T-helper 17 cell (primary cell): ENCODE data around the gene AGPAT3. TPM values are rescaled to one million over a fixed set of nuclear protein-coding genes. Genes with fewer than 3 reads are reported as not detected.

ENCODE experiments used
- ATAC-seq: fragments of 150-1000 bp; cut with Tn5 transposase; 2 replicates; pipeline ENCODE4 v1.10.0; 2021; ENCODE audit warnings: mild to moderate bottlenecking, moderate library complexity
- DNase-seq, 3 donors: peaks; one replicate each; pipeline versions ENCODE4 v3.0.0 to v3.0.0-alpha.2; 2020 to 2021
- H3K9me3 ChIP-seq: one replicate; pipeline ENCODE4 v1.7.0; 2013; ENCODE audit warnings: low read length, mild to moderate bottlenecking; ENCODE audit not compliant: control insufficient read depth, poor library complexity, severe bottlenecking
- H3K27ac Mint-ChIP-seq: one replicate; pipeline ENCODE4 v1.8.0; 2022; ENCODE audit warnings: mild to moderate bottlenecking, moderate library complexity, mixed read lengths
- H3K27me3 Mint-ChIP-seq: one replicate; pipeline ENCODE4 v1.8.0; 2022; ENCODE audit warnings: mixed read lengths
- H3K36me3 Mint-ChIP-seq: one replicate; pipeline ENCODE4 v1.8.0; 2022; ENCODE audit warnings: low read depth, mixed read lengths
- H3K4me1 Mint-ChIP-seq: one replicate; pipeline ENCODE4 v1.8.0; 2022; ENCODE audit warnings: mild to moderate bottlenecking, mixed read lengths
- H3K4me3 Mint-ChIP-seq: one replicate; pipeline ENCODE4 v1.8.0; 2022; ENCODE audit warnings: mild to moderate bottlenecking, moderate library complexity, mixed read lengths
- total RNA-seq, 4 donors: library from RNA in 2 of 4; stranded (reverse) in 2 of 4; gene quantifications; one replicate each; pipeline ENCODE4 v1.2.3 and lab custom pipeline; 2022 to 2026

The AGPAT3 gene
- total RNA-seq, 2 donors from 2014 or later: 64.1 to 67.3 TPM

DNA sequence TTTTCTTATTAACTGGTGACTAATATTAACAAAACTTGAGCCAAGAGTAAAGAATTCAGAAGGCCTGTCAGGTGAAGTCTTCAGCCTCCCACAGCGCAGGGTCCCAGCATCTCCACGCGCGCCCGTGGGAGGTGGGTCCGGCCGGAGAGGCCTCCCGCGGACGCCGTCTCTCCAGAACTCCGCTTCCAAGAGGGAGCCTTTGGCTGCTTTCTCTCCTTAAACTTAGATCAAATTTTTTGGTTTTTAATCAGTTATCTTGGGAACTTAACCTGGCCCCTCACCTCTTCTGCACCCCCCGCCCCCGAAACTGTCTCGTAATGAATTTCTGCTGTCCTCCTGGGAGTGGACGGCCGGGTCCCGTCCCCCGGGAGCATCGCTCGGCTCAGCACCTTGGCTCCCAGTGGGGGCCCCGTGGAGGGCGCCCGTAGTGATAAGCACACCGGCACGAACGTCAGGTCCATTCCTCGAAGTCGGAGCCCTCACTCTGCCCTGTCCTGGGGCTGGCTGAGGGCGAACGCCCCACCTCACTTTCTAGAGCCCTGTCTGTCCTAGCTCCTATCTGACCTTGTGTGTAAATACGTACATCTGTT, 117.6 kb downstream of the AGPAT3 start:
- no peaks in the 10 kb centered on the region for H3K36me3 Mint-ChIP-seq
- ATAC-seq (no peak), DNase-seq (no peak)
- no peaks in the 10 kb centered on the region for H3K9me3 ChIP-seq
- no peak overlapping the region for H3K4me3 Mint-ChIP-seq
- H3K27ac Mint-ChIP-seq: no peak overlapping the region
- no peaks in the 10 kb centered on the region for H3K27me3 Mint-ChIP-seq
- H3K4me1 Mint-ChIP-seq: peaks cover 12% of the 10 kb centered on the region

DNA sequence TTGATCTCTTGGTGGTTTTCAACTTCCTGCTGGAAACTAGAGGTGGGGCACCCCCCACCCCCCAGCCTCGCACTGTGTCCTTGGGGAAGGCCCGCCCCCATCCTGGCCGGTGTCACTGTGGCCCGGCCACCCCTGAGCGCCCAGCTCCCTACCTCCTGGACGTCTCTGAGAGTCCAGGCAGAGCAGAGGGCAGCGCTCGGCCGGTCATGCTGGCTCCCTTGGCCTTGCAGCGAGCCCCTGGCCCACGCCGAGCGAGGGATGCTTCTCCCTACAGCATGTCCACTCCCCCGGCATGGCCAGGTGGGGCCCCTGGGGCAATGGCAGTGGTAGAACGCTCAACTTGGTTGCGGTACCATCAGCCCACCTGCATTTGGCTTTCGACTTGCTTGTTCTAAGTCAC, 118.4 kb downstream of the AGPAT3 start:
- Mint-ChIP-seq H3K27ac (no peak overlapping the region), H3K36me3 (no peaks in the 10 kb centered on the region), H3K4me1 (peaks cover 12% of the 10 kb centered on the region), H3K4me3 (no peak overlapping the region), H3K27me3 (no peaks in the 10 kb centered on the region)
- no peaks in the 10 kb centered on the region for H3K9me3 ChIP-seq
- no peak for DNase-seq
- no peak for ATAC-seq

DNA sequence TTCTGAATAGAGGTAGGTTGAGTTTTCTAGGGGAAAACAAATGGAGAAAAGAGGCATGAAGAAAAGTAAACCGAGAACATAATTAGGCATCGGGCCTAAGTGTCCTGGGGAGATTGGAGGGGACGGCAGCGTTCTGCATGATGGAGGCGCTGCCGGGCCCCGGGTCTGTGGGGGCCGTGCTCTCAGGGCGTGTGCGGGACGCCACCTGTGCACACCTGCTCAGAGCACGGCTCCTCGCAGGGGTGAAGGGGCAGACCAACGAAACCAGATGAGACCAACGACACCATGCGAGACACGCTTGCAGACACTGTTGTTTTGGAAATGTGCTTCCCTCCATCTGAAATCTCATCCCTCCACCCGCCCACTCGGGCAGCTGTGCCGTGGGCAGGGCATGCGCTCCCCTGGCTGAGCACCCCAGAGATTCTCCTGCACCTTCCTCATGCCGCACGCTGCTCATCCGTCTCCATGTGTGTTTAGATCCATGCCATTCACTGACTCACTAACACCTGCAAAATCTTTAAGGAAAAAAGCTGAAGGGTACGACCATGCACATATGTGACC, 118.9 kb downstream of the AGPAT3 start:
- Mint-ChIP-seq H3K27ac (no peak overlapping the region), H3K4me1 (peaks cover 12% of the 10 kb centered on the region), H3K36me3 (no peaks in the 10 kb centered on the region), H3K4me3 (no peak overlapping the region), H3K27me3 (no peaks in the 10 kb centered on the region)
- ATAC-seq: no peak
- DNase-seq: no peak
- no peaks in the 10 kb centered on the region for H3K9me3 ChIP-seq

DNA sequence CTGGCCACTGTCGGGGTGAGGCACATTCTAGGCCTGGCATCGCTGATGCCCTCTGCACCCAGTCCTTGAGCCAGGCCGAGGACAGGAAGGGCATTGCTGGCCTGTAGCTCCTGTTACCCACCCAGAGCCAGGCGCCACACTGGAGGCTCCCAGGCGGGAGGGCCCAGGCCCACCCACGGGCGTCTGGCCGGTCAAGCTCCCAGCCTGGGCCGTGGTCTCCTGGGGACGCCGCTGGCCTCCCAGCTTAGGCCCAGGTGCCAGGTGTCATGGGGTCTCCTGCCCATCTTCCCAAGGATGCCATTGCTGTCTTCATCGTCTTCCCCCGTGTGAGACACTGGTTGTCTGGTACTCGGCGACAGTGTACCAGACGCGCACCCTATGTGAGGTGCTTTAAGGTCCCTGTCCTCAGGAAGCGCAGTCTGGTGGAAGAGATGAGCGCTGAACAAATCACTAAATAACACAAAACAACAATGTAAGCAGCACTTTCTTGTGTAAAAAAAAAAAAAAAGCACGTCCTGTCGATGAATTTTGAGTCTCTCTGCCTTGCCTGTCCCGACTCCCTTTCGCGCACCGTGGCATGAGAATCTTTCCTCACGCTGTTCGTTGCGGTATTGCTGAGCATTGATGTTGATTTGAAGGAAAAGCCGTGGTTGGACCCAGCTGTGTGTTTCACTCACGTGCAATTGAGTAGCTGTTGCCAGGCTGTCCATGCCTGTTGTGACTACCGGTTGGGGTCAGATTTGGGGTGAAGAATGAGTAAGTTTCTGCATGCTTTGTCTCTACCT, 120.1 kb downstream of the AGPAT3 start:
- Mint-ChIP-seq H3K4me3 (no peak overlapping the region), H3K27ac (peak overlapping the region; percentile 8), H3K36me3 (no peaks in the 10 kb centered on the region), H3K27me3 (no peaks in the 10 kb centered on the region), H3K4me1 (peaks cover 12% of the 10 kb centered on the region)
- DNase-seq: no peak
- no peaks in the 10 kb centered on the region for H3K9me3 ChIP-seq
- ATAC-seq: no peak

DNA sequence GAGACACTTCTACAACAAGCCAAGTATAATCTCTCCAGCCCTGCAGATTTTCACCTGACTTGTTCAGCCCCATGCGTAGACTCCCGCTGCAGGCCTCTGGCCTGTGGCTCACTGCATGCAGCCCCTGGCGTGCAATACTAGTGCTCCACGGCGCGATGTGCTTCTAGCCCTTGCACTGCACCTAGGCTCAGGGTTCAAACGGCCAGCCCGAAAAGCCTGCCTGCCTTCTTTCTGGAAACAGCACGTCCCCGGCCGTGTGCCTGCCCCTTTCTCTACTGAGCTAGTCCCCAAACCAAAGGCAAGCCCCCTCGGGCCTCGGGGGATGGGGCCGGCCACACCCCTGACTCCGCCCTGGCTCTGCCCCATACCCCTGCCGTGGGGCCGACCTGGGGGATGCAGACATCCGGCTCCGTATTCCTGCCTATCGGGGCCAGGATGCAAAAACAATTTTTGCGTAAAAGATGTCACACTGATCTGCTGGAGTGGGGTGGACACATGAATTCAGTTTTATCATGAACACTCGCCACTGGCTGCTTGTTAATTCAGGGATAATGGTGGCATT, 120.7 kb downstream of the AGPAT3 start:
- no peaks in the 10 kb centered on the region for H3K36me3 Mint-ChIP-seq
- no peak overlapping the region for H3K4me3 Mint-ChIP-seq
- no peaks in the 10 kb centered on the region for H3K27me3 Mint-ChIP-seq
- H3K4me1 Mint-ChIP-seq: peaks cover 12% of the 10 kb centered on the region
- DNase-seq (no peak), ATAC-seq (peak; percentile 18)
- H3K27ac Mint-ChIP-seq: peak overlapping the region; percentile 8
- H3K9me3 ChIP-seq: no peaks in the 10 kb centered on the region

DNA sequence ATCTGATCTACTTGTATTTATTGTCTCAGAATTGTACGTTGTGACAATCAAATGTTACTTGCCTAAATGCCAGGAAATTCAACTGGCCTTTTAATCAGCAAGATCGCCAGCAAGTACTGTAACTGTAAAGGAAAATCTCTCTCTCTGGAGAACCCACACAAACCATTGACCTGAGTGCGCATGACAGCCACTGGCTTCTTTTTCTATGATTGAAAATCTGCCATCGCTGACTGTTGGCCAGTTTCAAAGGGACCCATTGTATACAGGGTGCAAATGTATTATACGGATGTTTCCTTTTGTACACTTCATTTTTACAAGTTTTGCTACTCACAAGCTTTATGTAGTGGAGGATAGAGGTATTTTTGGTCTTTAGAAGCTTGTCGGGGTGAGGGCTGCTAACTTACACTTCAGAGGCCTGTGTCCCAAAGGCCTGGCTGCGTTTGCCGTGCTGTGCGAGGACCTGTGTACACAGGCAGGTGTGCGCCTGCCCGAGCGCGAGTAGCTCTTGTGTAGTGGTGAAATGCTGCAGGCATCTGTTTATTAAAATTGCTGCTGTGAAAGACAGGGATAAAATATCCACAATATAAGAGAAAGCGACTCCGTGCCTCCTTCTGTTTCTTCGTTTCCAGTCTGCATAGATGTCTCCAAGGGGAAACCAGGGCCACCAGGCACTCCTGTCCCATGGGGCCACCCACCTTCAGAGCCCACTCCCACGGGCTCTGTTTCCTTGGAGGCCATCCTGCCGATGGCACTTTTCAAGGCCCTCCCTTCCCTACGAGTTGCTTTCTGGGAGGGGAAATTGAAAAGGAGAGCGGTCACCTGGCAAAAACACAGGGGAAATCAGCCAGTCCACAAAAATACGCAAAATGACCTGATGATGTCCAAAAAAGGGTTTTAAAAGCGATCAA, 121.8 kb downstream of the AGPAT3 start:
- H3K27ac Mint-ChIP-seq: no peak overlapping the region
- peaks cover 12% of the 10 kb centered on the region for H3K4me1 Mint-ChIP-seq
- no peaks in the 10 kb centered on the region for H3K9me3 ChIP-seq
- no peak for ATAC-seq
- H3K36me3 Mint-ChIP-seq: no peaks in the 10 kb centered on the region
- DNase-seq: no peak
- H3K27me3 Mint-ChIP-seq: no peaks in the 10 kb centered on the region
- H3K4me3 Mint-ChIP-seq: no peak overlapping the region

DNA sequence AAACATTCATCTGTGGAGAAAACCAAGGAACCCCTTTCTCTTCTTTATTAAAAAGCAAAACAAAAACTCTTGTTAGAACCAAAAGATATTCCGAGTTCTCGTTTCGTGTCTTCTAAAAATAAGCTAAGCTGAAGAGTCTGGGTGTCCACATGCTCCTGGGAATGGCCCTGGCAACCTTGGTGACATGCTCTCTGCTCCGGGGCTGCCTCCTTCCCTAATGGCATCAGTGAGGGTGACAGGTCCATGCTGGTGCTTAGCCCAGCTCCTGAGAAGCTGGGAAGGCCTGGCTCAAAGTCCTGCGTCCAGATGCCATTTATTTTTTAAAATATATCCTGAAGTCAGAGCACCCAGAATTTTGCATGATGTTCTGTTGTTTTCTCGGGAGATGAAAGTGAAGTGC, 122.5 kb downstream of the AGPAT3 start:
- no peaks in the 10 kb centered on the region for H3K36me3 Mint-ChIP-seq
- peaks cover 12% of the 10 kb centered on the region for H3K4me1 Mint-ChIP-seq
- H3K27me3 Mint-ChIP-seq: no peaks in the 10 kb centered on the region
- ATAC-seq (no peak), DNase-seq (no peak)
- no peak overlapping the region for H3K27ac Mint-ChIP-seq
- H3K9me3 ChIP-seq: no peaks in the 10 kb centered on the region
- no peak overlapping the region for H3K4me3 Mint-ChIP-seq

DNA sequence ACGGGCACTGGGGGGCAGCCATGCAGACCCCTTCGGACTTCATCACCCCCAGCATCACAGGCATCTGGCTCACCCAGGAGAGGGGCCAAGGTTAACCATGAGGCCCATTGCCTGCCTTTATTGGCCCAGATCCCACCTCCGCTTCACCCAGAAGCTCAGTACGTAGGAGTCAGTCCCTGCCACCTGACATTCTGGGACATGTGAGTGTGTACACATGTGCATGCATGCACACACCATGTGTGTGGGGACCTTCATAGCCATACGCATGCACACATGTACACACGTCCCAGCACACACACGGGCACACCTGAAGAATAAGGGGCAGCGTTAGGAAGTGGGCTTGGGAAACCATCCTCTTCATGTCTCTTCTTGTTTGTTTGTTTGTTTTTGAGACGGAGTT, 123.0 kb downstream of the AGPAT3 start:
- H3K4me3 Mint-ChIP-seq: no peak overlapping the region
- H3K4me1 Mint-ChIP-seq: peaks cover 12% of the 10 kb centered on the region
- DNase-seq: no peak
- no peaks in the 10 kb centered on the region for H3K27me3 Mint-ChIP-seq
- ATAC-seq: no peak
- H3K36me3 Mint-ChIP-seq: no peaks in the 10 kb centered on the region
- H3K27ac Mint-ChIP-seq: no peak overlapping the region
- H3K9me3 ChIP-seq: no peaks in the 10 kb centered on the region

DNA sequence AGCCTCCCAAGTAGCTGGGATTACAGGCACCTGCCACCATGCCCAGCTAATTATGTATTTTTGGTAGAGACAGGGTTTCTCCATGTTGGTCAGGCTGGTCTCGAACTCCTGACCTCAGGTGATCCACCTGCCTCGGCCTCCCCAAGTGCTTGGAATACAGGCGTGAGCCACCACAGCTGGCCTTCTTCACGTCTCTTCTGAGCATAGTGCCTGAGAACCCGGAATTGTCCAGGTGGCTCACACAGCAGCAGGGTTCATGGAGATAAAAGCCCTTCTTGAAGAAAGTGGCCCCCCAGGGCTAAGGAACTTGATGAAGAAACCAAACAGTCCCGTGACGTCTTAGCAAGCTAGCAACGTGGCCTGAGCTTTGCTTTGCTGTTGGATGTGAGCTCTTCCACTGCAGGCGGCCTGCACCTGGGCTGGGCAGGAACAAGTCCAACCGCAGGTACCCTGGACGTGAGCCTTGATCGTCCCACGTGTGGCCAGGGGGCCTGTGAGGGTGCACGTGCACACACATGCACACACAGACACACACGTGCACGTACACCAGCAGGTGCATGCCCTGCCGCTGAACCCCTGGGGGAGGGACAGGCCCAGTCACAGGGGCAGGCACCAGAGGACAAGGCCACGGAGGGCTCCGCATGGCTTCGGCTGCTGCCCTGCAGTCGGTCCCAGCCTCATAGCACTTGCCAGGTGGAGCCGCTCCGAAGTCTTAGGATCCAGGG, 123.6 kb downstream of the AGPAT3 start:
- Mint-ChIP-seq H3K36me3 (no peaks in the 10 kb centered on the region), H3K4me3 (no peak overlapping the region), H3K4me1 (peaks cover 12% of the 10 kb centered on the region), H3K27me3 (no peaks in the 10 kb centered on the region), H3K27ac (no peak overlapping the region)
- DNase-seq: no peak
- no peak for ATAC-seq
- no peaks in the 10 kb centered on the region for H3K9me3 ChIP-seq

DNA sequence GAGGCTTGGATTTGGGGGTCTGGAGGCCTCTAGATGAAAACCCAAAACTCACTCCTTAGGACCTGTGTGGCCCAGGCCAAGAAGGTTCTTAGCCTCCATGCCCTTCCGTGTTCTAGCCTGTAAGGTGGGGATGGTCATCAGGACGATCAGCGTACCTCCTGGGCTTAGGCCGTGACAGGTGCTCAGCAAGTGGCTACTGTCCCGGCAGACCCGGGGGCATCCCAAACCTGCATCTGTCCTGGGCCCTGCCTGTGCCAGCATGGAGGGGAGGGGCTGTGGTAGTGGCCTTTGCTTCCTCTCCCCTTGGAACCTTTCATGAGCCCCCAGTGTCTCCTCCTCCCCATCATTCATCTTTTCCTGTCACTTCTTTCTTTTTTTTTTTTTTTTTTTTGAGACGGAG, 124.4 kb downstream of the AGPAT3 start:
- H3K9me3 ChIP-seq: no peaks in the 10 kb centered on the region
- H3K27me3 Mint-ChIP-seq: no peaks in the 10 kb centered on the region
- ATAC-seq (no peak), DNase-seq (no peak)
- peaks cover 12% of the 10 kb centered on the region for H3K4me1 Mint-ChIP-seq
- H3K27ac Mint-ChIP-seq: no peak overlapping the region
- no peak overlapping the region for H3K4me3 Mint-ChIP-seq
- no peaks in the 10 kb centered on the region for H3K36me3 Mint-ChIP-seq

DNA sequence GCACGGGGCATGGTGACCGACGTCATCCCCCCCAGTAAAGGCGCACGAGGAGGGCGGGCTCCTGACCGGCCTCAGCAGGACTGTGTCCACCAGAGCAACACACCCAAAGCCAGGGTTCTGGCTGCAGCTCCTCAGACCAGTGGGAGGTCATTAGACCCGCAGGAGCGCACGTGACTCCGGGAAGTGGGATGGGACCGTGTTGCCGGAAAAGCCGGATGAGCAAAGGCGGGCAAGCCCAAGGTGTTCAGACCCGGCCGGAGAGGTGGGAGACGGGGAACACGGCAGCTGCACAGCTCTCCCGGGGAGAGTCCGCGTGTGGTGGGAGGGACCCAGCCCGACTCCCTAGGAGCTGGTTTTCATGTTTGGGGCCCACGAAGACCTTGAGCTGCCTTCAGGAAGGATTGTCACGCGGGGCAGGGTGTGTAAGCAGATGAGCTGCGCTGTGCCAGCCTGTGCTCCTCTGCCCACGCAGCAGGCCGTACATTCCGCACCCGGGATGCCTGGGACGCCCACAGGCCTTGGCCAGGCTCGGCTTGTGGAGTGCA, 126.5 kb downstream of the AGPAT3 start:
- DNase-seq: no peak
- ATAC-seq: no peak
- H3K27ac Mint-ChIP-seq: no peak overlapping the region
- no peaks in the 10 kb centered on the region for H3K27me3 Mint-ChIP-seq
- H3K9me3 ChIP-seq: no peaks in the 10 kb centered on the region
- peaks cover 1% of the 10 kb centered on the region for H3K4me1 Mint-ChIP-seq
- H3K4me3 Mint-ChIP-seq: no peak overlapping the region
- H3K36me3 Mint-ChIP-seq: no peaks in the 10 kb centered on the region

DNA sequence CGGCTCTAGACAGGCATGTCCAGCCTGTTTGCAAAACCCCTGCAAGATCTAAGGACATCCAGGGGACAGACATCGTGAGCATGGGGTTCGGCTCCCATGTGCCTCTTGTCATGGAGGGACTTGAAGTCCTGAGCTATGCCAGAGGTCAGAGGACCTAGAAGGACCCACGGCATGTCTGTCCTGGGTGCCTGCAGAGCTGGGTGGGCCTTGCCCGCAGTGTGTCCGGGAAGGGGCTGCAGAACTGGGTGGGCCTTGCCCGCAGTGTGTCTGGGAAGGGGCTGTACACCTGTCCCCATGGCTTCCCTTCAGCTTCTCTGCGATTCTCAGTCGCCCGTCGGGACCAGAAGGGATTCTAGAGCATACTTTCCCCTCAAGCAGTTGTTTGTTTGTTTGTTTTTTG, 127.1 kb downstream of the AGPAT3 start:
- Mint-ChIP-seq H3K36me3 (no peaks in the 10 kb centered on the region), H3K27ac (no peak overlapping the region), H3K27me3 (no peaks in the 10 kb centered on the region), H3K4me1 (no peaks in the 10 kb centered on the region), H3K4me3 (no peak overlapping the region)
- ATAC-seq (no peak), DNase-seq (no peak)
- H3K9me3 ChIP-seq: no peaks in the 10 kb centered on the region
